ENCODE measurements around the gene ACSF3.

Gene ACSF3

DNA sequence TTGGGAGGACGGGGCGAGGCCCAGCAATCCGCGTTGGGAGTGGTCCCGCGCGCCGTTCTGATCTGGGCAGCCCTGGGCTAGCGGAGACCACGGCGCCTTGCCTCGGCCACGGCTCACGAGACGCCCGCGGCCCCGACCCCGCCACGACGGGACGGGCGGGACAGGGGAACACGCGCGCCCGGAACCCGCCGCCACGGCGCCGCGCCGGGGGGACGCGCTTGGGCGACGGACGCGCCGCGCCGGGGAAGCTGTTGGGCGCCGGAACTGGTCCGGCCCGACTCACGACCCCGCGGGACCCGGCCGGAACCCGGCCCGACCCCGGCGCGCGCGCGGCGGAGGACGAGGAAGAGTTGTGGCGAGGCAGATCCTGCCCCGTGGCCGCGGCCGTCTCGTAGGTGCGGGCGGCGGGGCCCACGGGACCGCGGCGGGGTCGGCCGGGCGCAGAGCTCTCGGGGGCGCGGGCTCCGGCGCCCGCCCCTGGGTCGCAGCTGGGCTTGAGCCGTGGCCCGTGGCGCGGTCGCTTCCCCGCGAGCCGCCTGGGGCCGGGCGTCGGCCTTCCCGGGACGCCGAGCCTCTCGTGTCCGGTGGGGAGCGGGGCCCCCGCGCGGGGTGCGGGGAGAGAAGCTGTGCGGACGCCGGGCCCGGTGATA is at the start of gene ACSF3:
Gene ACSF3 (plus strand): TSS at position 251 of the 650 bp plus-strand sequence. CDS start 6,830 bp downstream, outside the sequence.
- DNase-seq = peak; percentile 75

DNA sequence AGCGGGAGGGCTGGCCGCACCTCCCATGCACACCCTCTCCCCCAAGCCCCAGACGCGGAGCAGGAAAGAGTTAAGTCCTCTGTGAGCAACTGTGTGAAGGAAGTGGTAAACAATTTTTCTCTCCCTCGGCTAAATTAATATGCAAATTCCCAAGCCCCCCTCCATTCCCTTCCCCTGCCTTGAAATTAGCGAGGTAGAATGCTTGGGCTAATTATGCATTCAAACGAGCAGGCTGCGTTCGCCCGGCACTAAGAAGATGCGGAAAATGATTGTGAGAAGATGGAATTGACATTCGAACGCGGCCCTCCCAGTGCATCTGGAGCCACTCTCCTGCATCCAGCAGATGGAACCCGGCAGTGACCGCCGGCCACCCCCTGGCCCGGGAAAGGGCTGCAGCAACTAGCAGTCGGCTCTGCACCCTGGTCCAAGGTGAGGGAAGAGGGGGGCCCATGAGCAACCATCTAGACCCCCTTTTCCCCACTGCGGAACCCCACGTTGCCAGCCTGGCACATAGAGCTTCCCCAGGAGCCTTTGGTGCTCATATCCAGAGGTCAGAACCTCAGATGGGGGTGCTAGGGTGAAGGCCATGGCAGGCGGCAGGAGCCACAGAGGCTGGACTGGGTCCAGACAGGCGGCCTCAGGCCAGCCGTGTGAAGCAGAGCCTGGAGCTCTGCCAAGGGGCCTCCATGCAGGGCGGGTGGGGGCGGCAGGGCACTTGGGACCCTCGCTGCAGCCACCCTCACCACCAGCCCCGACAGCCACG is 49.1 kb upstream of the ACSF3 start:
- DNase-seq = no peak

DNA sequence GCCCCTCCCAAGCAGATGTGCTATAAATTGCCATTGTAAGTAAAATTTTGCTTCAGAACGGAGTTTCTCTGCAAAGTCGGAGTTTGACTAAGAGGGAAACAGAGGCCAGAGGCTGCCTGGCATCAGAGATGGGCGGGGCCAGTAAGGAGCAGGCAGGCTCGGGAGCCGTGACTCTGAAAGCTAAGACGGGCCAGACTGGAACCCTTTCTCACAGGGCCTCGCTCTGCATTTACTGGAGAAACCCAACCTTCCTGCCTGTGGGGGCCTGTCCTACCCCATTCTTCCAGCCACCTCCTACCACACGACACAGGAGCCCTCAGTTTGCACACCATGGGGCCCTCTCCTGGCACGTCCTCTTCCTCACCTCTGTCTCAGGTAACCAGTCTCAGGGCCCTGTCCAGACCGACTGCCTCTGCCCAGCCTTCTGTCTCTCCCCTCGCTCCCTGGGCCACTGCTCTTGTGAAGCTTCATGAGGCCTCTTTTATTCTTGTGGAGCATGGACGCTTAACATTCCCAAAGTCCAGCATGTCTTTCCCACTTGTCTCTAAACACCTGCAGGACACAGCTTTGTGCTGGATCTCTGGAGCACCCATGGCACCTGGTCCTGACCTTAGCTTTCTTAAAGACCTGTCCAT is 48.4 kb upstream of the ACSF3 start:
- DNase-seq = no peak

DNA sequence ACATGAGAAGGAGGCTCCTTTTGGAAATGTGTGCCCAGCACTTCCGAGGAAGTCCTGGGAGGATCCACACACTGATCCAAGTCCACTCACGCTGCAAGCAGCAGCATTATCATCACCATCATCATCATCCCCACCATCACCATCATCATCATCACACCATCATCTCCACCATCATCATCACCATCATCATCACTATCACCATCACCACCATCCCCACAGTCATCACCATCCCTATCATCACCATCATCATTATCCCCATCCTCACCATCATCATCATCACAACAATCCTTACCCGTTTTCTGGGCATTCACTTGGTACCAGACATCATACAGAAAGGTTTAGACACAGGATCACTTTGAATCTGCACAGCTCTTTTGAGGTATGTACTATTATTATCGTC is 47.8 kb upstream of the ACSF3 start:
- no peak for DNase-seq

DNA sequence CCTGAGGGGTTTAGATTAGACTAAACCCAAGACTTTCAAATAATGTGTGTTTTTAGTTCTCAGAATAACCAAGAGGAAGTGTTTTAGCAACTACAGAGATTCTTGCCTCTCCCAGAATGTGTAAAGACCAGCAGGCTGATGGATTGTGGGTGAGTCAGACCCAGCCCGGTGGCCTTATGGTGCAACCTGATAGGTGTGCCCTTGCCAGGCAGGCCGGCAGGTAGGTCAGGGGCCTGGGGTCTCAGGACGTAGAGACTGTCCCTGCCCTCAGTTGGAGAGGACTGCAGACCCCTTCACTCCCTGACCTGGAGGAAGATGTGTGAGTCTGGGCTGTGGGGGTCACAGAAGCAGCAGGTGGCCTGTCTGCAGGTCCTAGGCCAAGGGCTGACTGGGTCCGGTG is 47.2 kb upstream of the ACSF3 start:
- DNase-seq = no peak

DNA sequence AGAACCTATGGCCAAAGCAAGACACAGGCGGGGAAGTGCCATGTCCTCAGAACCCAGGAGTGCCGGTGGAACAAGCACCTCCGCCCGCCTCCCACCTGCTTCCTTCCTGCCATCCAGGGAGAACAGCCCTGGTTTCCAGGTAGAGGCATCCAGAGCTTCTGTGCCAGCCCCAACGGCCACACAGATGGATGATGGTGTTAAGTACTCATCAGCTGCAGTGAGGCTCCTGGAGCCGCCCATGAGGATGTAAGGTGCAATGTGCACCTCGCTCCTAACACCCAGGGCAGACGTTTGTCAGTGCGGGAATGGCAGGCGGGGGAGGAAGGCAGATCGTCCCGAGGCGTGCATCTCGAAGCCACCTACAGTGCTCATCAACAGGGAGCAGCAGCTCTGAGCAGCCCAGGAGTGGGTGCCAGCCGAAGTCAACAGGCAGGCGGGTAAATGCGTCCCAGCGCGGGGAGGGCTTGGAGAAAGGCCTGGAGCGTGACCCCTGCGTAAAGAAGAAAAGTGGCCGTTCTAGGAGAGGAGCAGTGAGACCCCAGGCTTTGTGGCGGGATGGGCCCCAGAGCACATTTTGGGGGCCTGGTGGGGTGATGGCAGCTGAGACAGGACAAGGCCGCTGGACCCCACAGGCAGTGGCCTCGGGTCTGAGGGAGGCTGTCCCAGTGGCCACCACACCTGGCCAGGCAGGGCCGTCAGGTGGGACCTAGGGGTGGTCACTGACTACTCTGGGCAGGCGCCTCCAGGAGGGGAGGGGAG is 46.1 kb upstream of the ACSF3 start:
- DNase-seq = no peak

DNA sequence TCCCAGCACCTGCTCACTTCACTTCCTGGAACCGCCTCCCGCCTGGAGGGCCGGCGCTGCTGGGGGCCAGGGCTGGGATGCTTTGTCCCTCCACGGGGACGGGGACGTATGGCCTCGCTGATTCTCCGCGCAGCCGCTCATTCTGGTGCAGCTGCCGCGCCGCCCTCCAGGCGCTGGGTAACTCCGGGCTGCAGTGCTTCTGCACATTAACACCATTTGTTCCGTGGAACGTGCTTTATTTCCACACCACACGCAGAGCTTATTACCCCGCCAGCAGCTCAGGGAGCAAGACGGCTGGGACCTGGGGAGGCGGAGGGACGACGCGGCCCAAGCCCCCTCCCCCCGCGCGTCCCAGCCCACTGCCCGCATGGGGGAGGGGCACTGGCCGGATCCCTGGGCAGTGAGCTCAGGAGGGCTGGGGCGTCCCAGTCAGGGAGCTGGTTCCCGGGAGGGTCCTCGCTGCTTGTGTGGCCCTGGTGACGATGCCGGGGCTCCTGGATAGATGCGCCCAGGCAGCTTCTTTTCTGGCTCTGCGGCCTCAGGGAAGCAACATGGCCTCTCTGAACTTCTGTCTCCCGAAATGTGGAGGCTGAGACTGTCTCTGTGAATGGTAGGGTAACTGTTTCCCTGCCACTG is 45.4 kb upstream of the ACSF3 start:
- no peak for DNase-seq

DNA sequence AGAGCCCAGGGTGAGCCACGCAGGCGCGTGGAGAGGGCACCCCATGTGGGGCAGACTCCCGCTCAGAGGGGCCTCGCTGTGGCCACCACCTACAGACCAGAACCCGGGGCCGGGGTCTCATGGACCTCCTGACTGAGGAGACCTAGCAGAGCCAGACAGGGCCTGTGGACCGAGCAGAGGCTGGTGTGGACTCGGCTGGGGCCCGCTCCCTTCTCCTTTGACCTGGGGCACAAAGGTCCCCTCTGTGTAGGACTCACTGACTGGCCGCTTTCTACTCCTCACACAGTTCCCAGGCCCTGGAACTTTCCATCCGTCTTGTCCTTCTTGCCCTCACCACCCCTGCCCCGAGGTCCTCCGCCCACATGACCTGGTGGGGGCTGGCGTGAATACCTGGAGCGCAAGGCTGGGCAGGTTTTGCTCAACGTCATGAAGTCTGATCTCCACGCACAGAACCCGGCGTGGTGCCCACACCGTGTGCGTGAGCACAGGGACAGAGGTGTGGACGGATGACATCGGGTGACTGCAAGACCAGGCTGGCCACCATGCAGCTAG is 44.7 kb upstream of the ACSF3 start:
- no peak for DNase-seq

DNA sequence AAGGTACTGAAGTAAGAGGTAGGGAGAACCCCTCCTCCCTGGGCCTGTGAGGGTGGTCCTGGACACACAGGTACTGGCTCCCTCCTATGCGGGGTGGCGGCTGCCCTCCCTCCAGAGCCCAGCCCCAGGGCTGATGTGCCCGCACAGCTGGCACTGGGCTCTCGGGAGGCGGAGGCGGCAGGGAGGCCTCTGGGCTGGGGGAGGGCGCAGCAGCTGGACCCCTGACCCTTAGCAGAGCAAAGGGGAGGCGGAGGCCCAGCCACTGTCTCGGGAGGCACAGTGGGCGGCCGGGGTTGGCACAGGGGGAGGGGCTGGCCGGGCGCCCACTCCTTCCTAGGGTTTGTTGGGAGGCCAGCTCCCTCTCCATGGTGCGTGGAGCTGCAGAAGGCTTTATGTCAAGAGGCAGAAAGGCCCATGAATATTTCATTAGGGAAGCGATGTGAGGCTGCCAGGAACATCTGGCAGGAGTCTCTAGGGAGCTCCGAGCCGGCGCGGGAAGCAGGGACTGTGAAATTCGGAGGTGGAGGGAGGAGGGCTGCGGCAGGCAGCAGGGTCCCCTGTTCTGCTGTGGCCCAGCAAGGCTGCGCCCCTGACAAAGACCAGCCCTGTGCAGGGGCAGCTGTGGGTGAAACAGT is 44.1 kb upstream of the ACSF3 start:
- DNase-seq = no peak

DNA sequence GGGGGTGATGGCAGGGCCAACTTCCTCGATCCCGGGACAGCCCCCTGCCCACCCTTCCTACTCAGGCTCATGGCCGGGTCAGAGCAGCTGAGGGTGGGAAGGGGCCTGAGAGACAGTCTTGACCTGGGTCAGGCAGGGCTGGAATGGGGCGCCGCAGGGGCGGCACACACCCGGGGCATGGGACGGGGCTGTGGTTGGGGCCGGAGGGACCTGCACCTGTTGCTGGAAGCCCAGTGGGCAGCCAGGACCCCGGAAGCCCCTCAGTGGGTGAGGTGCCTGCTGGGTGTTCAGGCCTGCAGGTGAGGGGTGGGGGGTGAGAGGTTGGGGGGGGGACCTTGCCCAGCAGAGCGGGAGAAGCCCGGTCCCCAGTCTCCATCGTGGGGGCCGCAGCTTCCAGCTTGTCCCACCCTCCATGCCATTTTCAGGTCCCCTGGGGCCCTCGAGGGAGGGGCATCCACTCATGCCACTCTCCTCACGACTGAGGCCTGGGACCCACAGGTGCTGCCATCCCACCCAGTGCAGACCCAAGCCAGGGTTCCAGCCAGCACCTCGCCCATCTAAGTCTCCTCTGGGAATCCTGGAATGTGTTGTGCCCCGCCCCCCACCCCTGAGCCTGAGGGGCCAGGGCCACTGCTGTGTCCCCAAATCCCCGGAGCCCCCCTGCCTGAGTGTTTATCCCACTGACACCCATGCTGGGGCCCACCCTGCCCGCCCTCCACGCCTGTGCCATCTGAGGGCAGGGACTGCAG is 43.4 kb upstream of the ACSF3 start:
- DNase-seq = no peak

DNA sequence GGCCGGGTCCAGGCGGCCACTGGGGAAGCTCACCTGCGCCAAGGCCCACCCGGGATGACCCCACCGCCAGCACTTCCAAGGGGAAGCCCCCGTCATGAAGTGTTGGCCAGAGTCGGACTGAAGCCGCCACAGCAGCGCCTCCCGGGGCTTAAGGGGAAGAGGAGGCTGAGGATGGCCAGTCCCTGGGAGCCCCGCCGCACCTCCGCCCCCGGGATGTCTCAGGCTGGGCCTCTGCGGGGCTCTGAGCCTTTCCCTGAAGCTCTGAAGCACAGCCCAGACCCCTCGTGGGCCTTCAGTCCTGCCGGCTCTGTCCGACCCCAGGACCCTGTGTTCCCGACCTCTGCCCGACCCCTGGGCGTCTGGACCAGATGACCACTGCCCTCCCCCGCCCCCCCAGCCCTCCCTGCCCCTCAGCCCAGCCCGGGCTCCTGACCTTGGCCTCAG is 42.8 kb upstream of the ACSF3 start:
- no peak for DNase-seq

DNA sequence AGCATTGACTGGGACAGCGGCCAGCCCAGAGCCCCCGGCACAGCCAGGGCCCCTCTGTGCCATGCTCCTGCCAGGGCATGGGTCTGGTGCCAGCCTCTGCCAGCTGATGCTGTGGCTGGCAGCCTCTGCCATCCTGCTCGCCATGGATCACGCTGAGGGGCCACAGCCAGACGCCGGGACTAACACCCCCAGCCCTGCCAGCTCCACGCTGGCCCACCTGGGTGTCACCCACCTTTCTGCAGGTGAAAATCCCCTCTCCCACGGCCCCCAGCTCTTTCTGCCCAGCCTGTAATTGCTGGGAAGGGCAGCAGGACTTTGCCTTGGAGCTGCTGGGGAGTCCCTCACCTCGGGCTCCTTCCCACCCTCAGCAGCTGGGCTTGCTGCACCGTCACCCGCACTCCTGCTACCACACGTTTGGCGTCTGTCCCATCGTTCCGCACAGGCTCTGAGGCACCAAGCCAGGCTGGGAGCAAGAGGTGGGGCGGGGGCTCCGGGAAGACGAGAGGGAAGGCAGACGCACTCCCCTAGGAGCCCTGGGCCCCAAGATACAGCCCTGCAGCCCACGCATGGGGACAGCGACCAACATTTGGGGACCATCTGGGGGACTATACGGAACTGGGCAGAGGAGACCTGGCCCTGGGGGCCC is 42.0 kb upstream of the ACSF3 start:
- no peak for DNase-seq

DNA sequence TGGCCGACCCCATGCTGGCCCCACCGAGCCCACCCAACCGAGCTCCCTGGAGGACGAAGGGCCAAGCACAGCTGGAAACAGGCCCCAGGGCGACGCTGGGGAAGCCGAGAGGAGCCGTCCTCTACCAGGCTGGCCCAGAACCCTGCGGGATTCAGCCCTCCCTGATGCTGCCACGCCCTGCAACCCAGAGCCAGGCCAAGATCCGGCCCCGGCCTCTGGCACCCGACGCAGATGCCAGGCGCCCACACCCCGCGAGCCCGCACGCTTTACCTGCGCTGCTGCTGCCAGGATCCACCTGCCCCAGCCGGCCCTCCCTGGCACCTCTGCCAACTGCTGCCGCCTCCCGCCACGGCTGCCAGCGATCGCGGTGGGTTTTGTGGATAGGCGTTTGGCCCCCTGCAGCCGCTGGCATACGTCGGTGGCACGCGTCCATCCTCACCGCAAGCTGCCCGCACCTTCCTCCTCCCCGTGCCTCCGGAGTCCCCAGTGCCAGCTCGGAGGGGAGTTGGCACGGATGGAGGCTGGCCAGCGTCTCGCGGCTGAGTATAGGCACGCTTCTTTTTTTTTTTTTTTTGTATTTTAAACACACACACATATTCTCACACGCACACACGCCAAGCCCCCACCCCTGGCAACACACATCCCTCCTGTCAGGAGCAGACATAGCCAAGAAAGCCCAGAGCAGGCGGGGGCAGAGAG is 41.3 kb upstream of the ACSF3 start:
- no peak for DNase-seq

DNA sequence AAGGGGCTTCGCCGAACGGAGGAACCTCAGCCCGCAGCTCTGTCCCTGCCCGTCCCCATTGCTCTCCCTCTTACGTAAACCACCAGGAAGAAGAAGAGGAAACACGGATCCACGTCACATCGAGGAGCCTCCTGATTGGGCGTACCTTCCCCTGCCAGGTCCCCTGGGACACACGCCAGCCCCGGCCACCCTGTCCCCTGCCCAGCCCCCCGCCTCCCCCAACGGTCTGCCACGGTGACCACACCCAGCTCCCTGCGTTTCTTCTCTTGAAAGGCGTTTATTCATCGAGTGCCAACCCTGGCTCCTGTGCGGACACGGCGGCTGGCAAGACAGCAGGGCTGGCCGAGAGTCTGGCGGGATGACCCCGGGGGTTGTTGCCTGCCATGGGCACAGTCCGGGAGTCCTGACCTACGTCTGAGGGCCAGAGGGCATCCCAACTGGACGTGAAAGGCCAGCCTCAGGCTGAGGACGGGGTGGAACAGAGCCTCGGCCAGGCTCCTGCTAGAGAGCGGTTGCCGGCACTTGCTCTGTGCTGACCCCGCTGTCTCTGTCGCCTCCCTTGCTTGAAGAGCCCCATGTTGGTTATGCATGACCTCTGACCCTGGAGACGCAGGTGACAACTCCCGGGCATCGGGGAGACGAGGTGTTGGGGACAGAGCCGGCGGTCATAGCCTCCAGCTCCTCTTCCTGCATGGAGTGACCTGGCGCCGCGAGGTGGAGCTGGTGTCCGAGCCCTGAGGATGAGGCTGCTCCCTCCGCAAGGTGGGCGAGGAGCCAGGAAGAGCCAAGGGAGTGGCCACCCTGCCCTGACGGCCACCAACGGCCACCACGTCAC is 40.5 kb upstream of the ACSF3 start:
- DNase-seq = no peak

DNA sequence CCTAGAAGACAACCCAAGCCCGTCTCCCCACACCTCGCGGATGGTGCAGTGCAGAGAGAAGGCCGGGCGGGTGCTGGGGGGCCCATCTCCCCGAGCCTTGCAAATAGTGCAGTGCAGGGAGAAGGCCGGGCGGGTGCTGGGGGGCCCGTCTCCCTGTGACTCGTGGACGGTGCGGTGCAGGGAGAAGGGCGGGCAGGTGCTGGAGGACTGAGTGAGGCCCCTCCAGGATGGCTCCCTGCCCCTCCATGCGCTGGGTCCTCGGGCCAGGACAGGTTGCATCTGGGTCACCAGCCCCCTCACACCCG is 40.0 kb upstream of the ACSF3 start:
- DNase-seq = no peak

DNA sequence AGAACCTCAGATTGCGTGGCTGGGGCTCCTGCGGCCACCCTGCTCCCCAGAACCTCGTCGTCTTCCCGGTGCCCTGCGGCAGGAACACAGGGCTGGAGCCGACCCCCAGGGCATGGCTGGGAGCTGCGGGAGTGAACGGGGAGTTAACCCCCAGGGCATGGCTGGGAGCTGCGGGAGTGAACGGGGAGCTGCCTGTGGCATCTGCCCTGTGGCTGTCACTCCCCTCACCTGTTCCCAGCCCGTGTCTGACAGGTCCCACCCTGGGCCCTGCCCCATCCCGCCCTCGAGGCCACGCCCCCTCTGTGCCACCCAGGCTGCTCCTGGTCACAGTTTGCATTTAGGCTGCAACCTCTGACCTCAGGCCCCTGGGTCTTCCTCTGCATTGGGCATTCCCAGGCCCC is 39.4 kb upstream of the ACSF3 start:
- DNase-seq = no peak

DNA sequence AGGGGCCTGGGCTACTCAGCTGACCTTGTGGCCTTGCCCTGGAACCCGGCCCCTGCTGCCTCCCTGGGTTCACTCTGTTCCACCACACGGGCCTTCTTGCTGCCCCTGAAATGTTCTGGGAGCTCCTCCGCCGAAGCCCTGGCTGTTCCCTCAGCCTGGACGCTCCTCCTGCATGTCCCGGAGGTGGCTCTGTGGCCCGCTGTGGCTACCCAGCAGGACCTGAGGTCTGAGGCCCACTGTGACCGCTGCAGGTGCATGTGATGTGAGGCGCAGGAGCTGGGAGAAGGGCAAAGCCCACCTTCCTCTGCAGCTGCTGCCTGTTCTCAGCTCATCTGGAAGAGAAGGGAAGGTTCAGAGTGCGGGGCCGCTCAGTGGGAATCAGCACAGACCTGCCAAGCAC is 38.9 kb upstream of the ACSF3 start:
- DNase-seq = no peak

DNA sequence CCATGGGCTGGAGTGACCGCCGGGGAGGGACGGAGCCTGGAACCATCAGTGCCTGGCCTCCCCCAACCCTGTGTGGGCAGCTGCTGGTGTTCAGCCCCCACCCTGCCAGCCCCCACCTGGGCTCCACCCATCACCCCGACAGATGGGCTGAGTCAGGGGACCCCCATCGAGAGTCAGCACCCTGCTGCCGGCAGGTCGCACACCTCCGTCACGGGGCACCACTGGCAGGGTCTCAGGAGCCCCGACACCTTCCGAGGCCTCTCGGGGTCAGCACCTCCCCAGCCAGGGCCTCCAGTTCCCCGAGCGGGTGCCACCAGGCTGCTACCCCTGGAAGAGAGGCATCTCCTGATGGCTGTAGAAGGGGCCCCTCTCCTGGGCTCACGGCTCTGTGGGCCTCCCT is 38.3 kb upstream of the ACSF3 start:
- no peak for DNase-seq

DNA sequence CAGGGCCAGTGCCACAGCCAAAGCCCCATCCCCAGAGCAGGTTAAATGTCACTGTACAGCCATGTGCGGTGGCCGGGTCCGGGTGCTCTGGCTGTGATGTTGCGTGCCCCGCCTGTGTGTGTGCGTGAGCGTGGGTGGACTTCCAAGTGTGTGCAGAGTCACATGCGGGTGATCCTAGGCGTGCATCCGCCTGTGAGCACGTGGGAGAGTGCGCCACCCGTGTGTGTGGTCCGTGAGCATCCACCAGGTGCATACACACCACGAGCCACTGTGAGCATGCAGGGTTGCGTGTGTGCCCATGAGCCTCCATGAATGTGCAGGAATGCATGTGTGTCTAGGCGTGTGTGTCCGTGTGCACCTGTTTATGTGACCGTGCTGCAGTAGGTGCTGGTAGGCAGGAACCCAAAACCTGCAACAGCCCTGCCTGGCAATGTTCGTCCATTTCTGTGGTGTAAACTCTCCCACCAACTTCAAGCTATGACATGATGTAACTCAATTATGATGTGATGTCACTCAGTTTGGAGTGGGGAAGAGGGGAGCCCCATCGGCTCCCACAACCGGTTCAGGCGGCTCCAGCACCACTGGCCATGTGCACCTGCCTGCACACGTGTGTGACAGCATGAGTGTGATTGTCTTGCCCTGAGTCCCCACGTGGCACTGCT is 37.6 kb upstream of the ACSF3 start:
- no peak for DNase-seq
